Activated CD8-positive, alpha-beta memory T cell treated with anti-CD3 and anti-CD28 coated beads, Interleukin-2, amount 50 U/mL, for 4 hours (primary cell): ENCODE data around the gene TRMT44.
"Not testable (repeated sequence)": the region's sequence is repeated elsewhere in the genome, so short reads cannot be mapped to it uniquely, and the experiment has no call there.

Experiments used
- DNase-seq: peaks from one replicate; pipeline ENCODE4 v3.0.0-alpha.2; 2020

TRMT44 gene

GRCh38 chr4:8440492-8441311 is at the start of gene TRMT44, which contains the start of gene ACOX3:
TRMT44 (plus strand) TSS chr4:8440777; CDS start chr4:8440823, 46 bp downstream.
ACOX3 (minus strand) TSS chr4:8440723; CDS start chr4:8416521, 24,202 bp downstream.
- peak; percentile 95 for DNase-seq

GRCh38 chr4:8391071-8391470 is 49.5 kb upstream of the TRMT44 start:
- DNase-seq, result no peak

- no peak for DNase-seq
Measured at GRCh38 chr4:8391972-8392371, 48.6 kb upstream of the TRMT44 start.

- no peak for DNase-seq
Measured at GRCh38 chr4:8392591-8393190, 47.9 kb upstream of the TRMT44 start.

- no peak for DNase-seq
Measured at GRCh38 chr4:8393593-8394038, 47.0 kb upstream of the TRMT44 start.

- no peak for DNase-seq
Measured at GRCh38 chr4:8394061-8394519, 46.5 kb upstream of the TRMT44 start.

GRCh38 chr4:8394806-8395205 is 45.8 kb upstream of the TRMT44 start:
- DNase-seq, result no peak

GRCh38 chr4:8395504-8396296 is 44.9 kb upstream of the TRMT44 start:
- no peak for DNase-seq

- no peak for DNase-seq
Measured at GRCh38 chr4:8396762-8397406, 43.7 kb upstream of the TRMT44 start.

- DNase-seq, result no peak
Measured at GRCh38 chr4:8398347-8398746, 42.2 kb upstream of the TRMT44 start.

GRCh38 chr4:8399298-8399697 is 41.3 kb upstream of the TRMT44 start:
- no peak for DNase-seq

- no peak for DNase-seq
Measured at GRCh38 chr4:8400632-8401325, 39.8 kb upstream of the TRMT44 start.

GRCh38 chr4:8401665-8402064 is 38.9 kb upstream of the TRMT44 start:
- DNase-seq, result no peak

GRCh38 chr4:8402181-8402597 is 38.4 kb upstream of the TRMT44 start:
- no peak for DNase-seq

GRCh38 chr4:8402640-8403039 is 37.9 kb upstream of the TRMT44 start:
- DNase-seq, result no peak

GRCh38 chr4:8403173-8403753 is 37.3 kb upstream of the TRMT44 start:
- peak; percentile 49 for DNase-seq

GRCh38 chr4:8403976-8404375 is 36.6 kb upstream of the TRMT44 start:
- DNase-seq, result no peak

GRCh38 chr4:8404791-8405515 is 35.6 kb upstream of the TRMT44 start:
- DNase-seq, result no peak

- no peak for DNase-seq
Measured at GRCh38 chr4:8405516-8405875, 35.1 kb upstream of the TRMT44 start.

- DNase-seq, result not testable (repeated sequence)
Measured at GRCh38 chr4:8406887-8407286, 33.7 kb upstream of the TRMT44 start.

- DNase-seq, result no peak
Measured at GRCh38 chr4:8407316-8407715, 33.3 kb upstream of the TRMT44 start.
